AG09309 (cell line): ENCODE results near the gene SPOPL.

ENCODE experiments used
- DNase-seq: peaks from one replicate; pipeline ENCODE4 v3.0.0-alpha.2; 2010; ENCODE audit warnings: low read depth
- H3K4me3 ChIP-seq: 2 replicates; pipeline ENCODE4 v1.5.1; 2011; ENCODE audit warnings: mild to moderate bottlenecking, low read depth, low read length, moderate library complexity; ENCODE audit not compliant: control insufficient read depth
- TF ChIP-seq, protein P1 (sequence below): IDR thresholded peaks from 2 replicates; pipeline ENCODE4 v1.5.1; 2011; ENCODE audit warnings: mild to moderate bottlenecking, low read depth, low read length, inconsistent platforms; ENCODE audit not compliant: insufficient read depth, control insufficient read depth; ENCODE audit errors: missing control alignments

The SPOPL gene

DNA sequence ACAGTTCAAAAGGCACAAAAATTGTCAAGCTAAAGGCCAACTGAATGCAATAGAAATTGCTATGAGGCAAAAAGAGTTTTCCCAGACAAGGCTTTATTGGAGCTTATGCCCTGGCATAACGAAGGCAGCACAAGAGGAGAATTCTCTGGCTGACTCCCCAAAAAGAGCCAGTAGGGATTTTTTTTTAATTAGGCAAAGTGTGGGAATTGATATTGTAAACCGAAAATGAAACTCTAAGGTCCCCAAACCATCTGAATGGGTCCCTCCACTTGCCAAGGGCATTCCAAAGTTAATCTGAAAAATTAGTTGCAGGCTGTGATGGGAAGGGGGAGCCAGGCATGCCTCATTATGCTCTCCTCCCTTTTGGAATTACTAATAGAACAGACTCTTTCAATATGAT is 118.9 kb downstream of the SPOPL start:
- no peak for DNase-seq
- H3K4me3 ChIP-seq, result no peak overlapping the region

DNA sequence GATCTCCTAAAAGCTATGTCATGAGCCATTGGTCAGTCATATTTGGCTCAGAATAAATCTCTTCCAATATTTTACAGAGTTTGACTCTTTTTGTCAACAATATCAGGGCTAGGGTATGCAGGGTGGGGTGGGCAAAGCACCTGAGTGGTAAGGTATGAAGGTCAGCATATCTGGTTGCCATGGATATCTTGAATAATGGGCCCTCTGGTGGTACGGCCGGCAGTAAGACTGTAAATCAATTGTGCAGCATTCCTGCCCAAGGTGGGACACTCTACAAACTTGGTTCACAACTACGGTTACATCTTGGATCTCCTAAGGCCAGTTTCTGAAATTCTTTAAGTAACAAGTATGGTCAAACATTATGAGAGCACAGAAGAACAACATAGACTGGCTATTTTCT is 119.6 kb downstream of the SPOPL start:
- no peak for DNase-seq
- TF ChIP-seq, protein P1, sequence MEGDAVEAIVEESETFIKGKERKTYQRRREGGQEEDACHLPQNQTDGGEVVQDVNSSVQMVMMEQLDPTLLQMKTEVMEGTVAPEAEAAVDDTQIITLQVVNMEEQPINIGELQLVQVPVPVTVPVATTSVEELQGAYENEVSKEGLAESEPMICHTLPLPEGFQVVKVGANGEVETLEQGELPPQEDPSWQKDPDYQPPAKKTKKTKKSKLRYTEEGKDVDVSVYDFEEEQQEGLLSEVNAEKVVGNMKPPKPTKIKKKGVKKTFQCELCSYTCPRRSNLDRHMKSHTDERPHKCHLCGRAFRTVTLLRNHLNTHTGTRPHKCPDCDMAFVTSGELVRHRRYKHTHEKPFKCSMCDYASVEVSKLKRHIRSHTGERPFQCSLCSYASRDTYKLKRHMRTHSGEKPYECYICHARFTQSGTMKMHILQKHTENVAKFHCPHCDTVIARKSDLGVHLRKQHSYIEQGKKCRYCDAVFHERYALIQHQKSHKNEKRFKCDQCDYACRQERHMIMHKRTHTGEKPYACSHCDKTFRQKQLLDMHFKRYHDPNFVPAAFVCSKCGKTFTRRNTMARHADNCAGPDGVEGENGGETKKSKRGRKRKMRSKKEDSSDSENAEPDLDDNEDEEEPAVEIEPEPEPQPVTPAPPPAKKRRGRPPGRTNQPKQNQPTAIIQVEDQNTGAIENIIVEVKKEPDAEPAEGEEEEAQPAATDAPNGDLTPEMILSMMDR, result no peak
- H3K4me3 ChIP-seq, result no peak overlapping the region

More for the DNA sequence above, 118.9 kb downstream of the SPOPL start:
- TF ChIP-seq, protein P1, result no peak

DNA sequence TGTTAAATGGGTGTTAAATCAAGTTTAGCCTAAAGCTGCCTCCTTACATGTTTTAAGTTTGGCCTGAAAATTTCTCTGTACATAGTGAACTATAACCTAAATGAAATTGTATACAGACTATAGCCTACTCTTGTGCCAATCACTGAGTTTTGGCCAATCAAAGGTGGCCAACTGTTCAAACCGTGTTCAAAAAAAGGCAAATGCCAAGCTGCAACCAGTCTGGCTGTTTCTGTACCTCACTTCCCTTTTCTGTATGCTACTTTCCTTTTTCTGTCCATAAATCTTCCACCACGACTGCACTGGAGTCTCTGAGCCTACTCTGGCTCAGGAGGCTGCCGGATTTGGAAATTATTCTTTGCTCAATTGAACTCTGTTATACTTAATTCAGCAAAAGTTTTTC is 121.0 kb downstream of the SPOPL start:
- DNase-seq, result no peak
- TF ChIP-seq, protein P1, result no peak
- no peak overlapping the region for H3K4me3 ChIP-seq
